HG02588 (cell line): ENCODE data around the gene ITPKC.
"Not testable (repeated sequence)": the region's sequence is repeated elsewhere in the genome, so short reads cannot be mapped to it uniquely, and the experiment has no call there.

Experiments
- ATAC-seq: cut with Tn5 transposase; IDR thresholded peaks from one replicate; pipeline ENCODE4 v1.9.1; 2021; ENCODE audit warnings: mild to moderate bottlenecking, moderate library complexity; ENCODE audit not compliant: unreplicated experiment

The ITPKC gene

DNA sequence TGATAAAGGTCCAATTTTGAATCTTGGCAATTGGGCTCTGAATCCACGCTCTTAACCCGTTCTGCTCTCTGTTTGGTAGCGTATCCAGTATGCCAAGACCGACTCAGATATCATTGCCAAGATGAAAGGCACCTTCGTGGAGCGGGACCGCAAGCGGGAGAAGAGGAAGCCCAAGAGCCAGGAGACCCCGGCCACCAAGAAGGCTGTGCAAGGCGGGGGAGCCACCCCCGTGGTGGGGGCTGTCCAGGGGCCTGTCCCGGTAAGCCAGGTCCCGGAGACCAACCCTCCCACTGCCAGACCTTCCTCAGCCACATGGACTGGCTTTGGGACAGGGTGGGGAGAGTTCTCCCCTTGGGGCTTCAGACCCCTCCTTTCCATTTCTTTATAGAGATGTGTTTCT, 42.4 kb downstream of the ITPKC start:
- ATAC-seq, result no peak

DNA sequence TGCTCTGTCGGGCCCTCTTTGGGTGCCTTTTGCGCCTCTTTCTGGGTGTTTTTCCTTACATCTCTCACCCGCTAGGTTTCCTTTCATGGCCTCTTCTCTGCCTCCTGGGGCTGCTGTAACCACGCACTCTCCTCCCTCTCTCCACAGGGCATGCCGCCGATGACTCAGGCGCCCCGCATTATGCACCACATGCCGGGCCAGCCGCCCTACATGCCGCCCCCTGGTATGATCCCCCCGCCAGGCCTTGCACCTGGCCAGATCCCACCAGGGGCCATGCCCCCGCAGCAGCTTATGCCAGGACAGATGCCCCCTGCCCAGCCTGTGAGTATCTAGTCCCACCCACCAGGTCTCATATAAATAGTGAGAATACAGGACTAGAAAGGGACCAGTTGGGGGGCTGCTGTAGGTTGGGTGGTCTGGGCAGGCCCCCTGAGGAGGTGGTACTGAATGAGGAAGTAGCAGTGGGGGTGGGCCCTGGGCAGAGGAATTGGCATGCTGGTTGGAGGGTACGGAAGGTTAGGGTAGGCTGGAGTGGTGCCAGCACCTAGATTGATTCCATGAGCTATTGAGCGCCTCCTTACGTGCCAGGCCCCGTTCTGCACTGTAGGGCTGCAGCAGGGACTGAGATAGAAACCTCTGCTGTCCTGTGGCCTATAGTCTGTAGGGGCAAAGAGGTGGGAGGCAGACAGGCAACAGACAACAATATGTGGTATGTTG, 46.0 kb downstream of the ITPKC start:
- ATAC-seq, result no peak

DNA sequence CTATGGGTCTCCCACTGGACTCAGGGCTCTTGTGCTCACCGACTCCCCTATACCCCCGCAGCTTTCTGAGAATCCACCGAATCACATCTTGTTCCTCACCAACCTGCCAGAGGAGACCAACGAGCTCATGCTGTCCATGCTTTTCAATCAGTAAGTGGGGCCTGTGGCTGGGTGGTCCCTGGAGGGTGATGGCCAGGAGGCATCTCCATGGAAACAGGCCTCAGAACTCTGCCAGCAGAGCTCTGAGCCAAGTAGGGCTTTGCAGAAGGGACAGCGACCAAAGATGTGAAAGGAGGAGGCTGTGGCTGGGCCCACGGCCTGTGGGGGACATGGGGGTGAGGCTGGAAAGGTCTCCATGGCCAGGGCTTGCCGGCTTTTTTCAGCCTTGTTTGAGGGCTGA, 46.6 kb downstream of the ITPKC start:
- no peak for ATAC-seq

- no peak for ATAC-seq
These were observed 47.1 kb downstream of the ITPKC start for GRCh38 chr19:40763963-40764362.

DNA sequence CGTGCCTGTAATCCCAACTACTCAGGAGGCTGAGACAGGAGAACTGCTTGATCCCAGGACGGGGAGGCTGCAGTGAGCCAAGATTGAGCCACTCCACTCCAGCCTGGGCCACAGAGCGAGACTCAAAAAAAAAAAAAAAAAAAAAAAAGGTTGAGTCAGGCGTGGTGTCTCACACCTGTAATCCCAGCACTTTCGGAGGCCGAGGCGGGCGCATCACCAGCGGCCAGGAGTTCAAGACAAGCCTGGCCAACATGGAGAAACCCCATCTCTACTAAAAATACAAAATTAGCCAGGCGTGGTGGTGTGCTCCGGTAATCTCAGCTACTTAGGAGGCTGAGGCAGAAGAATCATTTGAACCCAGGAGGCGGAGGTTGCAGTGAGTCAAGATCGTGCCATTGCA, 49.5 kb downstream of the ITPKC start:
- ATAC-seq, result not testable (repeated sequence)

GRCh38 chr19:40768869-40769268, 52.0 kb downstream of the ITPKC start:
- ATAC-seq, result no peak

DNA sequence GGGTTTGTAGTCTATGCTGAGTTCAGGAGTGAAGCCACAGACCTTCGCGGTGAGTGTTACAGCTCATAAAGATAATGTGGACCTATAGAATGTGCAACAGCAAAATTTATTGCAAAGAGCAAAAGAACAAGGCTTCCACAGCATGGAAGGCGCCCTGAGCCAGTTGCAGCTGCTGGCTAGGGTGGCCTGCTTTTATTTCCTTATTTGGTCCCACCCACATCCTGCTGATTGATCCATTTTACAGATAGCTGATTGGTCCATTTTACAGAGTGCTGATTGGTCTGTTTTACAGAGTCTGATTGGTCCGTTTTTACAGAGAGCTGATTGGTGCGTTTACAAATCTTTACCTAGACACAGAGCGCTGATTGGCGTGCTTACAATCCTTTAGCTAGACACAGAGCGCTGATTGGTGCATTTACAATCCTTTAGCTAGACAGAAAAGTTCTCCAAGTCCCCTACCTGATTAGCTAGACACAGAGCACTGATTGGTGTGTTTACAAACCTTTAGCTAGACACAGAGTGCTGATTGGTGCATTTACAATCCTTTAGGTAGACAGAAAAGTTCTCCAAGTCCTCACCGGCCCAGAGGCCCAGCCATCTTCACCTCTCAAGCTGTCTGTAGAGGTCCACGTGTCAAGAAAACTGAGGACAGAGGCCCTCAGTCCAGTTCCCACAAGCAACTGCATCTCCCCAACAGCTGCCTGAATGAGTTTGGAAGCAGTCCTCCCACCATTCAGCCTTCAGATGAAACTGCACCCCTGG, 54.4 kb downstream of the ITPKC start:
- not testable (repeated sequence) for ATAC-seq

GRCh38 chr19:40774916-40775631, 58.2 kb downstream of the ITPKC start, which contains the start of gene MIA:
TSS of gene MIA (plus strand) at chr19:40775521. CDS start at chr19:40775543, 22 bp downstream.
- ATAC-seq, result no peak

GRCh38 chr19:40775632-40776022, 58.7 kb downstream of the ITPKC start:
- ATAC-seq, result no peak

GRCh38 chr19:40776364-40776763, 59.5 kb downstream of the ITPKC start:
- no peak for ATAC-seq

- peak; percentile 51 for ATAC-seq
These were observed 60.2 kb downstream of the ITPKC start for GRCh38 chr19:40776932-40777644.

GRCh38 chr19:40777645-40777936, 60.7 kb downstream of the ITPKC start:
- no peak for ATAC-seq

- ATAC-seq, result peak; percentile 61
These were observed 61.2 kb downstream of the ITPKC start, which contains the start of gene RAB4B for GRCh38 chr19:40777937-40778705. TSS of gene RAB4B (plus strand) at chr19:40778247. CDS start at chr19:40778376, 129 bp downstream.

- no peak for ATAC-seq
These were observed 61.9 kb downstream of the ITPKC start for GRCh38 chr19:40778706-40779284.

DNA sequence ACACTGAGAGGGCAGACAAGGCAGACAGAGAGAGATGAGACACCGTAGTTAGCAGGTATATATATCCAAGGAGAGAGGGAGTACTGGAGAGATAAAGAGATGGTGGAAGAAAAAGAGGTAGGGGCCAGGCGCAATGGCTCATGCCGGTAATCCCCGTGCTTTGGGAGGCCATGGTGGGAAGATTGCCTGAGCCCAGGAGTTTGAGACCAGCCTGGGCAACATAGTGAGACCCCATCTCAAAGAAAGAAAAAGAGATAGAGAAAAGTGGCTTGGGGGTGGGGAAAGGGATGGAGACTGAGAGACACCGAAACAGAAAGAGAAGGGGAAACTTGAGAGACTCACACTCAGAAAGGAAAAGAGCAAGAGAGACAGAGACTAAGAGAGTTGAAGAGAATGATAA, 63.7 kb downstream of the ITPKC start:
- no peak for ATAC-seq

DNA sequence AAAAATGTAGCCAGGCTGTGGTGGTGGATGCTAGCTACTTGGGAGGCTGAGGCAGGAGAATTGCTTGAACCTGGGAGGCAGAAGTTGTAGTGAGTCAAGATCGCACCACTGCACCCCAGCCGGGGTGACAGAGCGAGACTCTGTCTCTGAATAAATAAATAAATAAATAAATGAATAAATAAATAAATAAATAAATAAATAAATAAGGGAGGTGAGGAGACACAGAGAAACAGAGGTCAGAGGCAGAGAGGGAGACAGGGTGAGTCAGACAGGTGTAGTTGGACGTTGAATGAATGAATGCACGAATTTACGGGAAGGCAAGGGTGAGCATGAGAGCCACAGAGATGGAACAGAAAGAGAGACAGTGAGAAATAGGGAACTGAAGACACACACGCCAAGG, 64.2 kb downstream of the ITPKC start:
- ATAC-seq, result no peak

DNA sequence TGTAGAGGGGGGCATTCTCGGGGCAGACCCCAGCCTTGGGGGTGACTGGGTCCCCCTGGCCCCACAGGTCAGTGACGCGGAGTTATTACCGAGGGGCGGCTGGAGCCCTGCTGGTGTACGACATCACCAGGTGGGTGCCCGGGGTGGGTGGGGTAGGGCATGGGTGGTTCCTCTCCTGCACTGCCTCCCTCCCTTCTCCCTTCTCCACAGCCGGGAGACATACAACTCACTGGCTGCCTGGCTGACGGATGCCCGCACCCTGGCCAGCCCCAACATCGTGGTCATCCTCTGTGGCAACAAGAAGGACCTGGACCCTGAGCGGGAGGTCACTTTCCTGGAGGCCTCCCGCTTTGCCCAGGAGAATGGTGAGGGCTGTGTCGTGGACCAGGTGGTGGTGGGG, 66.8 kb downstream of the ITPKC start:
- ATAC-seq, result no peak

GRCh38 chr19:40784146-40784545, 67.2 kb downstream of the ITPKC start:
- ATAC-seq, result not testable (repeated sequence)

- no peak for ATAC-seq
These were observed 68.6 kb downstream of the ITPKC start for GRCh38 chr19:40785526-40785925.
